NCI-H2081 (cell line): ENCODE measurements around the gene NAPSA.
"Not testable (repeated sequence)": the region's sequence is repeated elsewhere in the genome, so short reads cannot be mapped to it uniquely, and the experiment has no call there.

Experiments
- DNase-seq, 2 experiments: peaks; one replicate each; lab custom pipeline; 2025; lab: John Stamatoyannopoulos, UW

Gene NAPSA

DNA sequence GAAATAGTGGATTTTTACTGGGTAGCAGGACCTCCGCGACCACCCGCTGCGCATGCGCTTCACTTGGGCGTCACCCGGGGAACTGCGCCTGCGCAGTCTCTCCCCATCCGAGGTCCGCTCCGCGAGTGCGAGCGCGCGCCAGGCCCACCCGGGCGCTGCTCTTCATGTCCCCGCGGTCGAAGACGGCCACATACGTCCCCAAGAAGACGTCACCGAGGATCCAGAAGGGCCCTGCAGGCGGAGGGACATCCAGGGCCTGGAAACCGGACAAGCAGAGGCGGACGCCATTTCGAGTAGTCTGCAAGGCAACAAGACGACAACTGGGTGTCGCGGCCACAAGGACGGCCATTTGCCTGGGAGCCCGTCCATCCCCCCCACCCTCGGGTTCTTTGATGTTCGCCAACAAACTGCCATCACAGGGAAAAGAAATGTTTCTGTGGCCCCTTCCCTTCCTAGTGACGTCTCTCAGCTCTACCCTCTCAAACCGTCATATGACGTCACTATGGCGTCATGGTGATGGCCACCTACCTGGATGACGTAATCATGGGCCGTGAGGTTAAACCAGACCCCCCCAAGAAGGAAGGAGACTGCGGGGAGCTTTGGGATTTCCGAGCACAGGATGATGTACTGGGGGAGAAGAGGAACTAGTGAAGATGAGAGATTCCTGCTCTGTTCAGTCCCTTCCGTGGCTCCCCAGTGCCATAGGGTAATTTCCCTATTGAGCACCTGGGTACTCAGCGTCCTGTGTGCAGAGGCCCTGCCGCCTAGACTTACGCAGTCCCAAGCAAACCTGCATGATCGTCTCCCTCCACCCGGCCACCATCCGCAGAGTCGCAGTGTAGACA is 6.7 kb downstream of the NAPSA start:
- peak; percentile 25 to 58 for DNase-seq

GRCh38 chr19:50357178-50358100 is 8.0 kb downstream of the NAPSA start:
- peak; percentile 56 to 62 for DNase-seq

DNA sequence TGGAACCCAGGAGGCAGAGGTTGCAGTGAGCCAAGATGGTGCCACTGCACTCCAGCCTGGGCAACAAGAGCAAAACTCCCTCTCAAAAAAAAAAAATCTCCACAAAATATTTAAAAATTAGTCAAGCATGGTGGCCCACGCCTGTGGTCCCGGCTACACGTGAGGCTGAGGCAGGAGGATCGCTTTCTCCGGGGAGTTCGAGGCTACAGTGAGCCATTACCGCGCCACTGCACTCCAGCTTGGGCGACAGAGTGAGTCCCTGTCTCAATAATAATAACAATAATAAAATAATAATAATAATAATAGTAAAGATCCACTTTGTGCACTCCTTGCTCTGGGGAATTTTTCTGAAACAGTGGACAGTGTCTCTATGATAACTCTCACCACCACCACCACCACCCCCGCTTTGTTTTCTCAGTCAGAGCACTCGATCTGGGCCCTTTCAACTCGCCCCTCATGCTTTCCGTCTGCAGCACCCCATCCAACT is 8.7 kb downstream of the NAPSA start:
- no peak for DNase-seq

GRCh38 chr19:50353487-50353880 is 12.0 kb downstream of the NAPSA start:
- DNase-seq, result not testable (repeated sequence)

GRCh38 chr19:50352242-50352641 is 13.2 kb downstream of the NAPSA start:
- DNase-seq, result no peak

DNA sequence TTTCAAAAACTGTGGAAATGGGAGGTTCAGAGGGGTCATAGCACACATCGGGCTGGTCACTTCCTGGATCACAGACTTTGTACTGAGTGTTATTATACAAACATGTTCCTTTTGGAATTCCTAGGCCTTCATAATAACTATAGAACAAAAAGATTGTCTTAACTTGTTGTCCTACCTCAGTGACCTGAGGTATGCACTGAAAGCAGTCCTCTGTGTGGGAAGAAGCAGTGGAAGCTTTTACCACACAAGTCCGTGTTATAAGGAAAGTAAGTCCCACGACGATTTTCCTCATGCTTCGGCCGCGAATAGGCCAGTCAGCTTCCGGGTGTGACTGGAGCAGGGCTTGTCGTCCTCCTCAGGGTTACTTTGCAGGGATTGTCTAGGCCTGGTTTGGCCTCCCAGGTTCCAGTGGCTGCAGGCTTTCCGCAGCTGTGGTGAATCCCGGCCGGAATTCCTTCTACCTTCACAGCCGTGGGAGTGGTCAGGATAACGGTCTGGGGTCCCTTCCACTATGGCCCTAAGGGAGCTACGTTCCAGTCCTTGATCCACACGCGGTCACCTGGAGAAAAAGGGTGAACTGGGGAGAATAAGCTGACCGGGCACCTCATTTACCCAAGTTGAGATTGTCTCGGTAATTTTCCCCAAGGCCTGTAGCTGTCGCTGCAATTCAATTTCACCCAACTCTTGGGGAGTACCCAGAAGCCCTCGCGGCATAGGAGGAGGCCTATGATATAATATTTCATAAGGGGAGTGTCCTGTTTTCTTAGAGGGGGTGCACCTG is 16.0 kb downstream of the NAPSA start:
- no peak for DNase-seq

GRCh38 chr19:50347089-50347581 is 18.3 kb downstream of the NAPSA start:
- DNase-seq, result not testable (repeated sequence)

DNA sequence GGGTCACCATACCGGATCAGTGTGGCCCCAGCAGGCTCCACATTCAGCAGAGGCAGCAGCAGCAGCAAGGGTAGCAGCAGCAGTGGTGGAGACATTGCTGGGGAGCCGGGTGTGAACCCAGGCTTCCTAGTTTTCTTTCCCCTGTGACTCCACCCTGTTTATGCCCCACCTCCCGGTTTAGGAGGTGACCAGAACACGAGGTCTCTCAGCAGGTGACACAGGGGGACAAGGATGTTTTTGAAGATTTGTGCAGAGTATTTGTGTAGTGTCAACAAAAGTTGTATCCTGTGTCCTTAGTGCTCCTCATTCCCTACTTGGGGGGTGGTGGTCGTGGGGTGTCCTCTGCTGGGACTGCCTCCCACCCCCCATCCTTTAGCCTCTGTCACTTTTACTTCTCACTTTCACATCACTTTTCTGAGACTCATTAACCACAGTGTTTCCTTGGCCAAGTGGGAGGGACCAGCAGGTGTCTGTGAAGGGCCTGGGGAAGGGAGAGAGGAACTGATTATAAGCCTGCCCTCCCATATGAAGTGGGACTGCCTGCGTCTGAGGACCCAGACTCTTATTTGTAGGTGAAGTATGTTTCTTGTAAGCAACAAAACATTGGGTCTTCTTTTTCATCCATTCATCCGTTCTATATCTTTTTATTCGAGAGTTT is 20.6 kb downstream of the NAPSA start:
- no peak for DNase-seq

GRCh38 chr19:50341091-50341564 is 24.3 kb downstream of the NAPSA start:
- DNase-seq, result no peak

- no peak for DNase-seq
Measured at GRCh38 chr19:50340331-50340730, 25.1 kb downstream of the NAPSA start.

DNA sequence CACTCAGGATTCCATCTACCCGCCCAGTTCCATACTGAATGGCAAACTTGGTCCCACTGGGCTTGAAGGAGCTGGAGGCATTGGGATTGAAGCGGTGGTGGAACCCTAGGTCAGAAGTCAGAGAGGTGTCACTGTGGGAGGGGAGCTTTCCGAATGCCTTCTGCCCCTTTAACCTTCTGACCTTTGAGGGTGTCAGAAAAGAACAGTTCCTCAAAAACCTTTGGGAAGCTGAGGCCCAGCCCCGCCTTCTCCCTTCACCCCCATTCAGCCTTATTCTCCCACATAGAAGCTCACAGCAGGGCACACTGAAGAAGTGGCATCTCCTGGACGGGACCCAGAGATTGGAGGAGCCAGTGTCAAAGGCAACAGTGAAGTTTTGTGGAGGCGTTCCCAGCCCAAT is 28.4 kb downstream of the NAPSA start:
- not testable (repeated sequence) for DNase-seq

DNA sequence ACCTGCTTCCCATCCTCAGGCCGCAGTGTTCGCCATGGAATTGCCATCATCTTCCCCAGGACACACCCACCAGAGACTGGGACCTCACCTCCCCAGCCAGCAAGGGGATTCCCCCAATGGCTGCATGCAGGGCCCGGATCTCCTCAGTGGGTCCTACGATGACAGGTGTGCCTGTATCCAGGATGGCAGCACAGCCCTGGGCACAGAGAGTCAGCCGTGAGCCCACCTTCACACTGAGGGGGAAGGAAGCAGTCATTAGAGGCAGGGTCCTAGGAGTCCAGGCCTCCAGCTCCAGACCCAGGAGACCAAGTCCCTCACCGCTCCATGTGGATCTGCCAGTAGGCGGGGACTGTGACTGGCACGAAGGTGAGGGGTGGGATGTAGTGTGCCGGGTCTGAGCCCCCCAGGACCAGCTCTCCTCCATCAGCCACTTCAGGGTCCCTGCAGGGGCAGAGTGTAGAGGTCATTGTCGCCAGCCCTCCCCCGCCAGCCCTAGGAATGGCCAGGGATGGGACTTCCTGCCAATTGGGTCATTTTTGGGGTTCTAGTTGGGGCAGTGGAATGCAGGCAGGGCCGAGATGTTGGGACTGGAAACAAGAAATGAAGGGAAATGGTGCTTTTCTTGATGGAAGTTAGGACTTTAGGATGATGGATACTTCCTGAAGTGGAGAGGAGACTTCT is 30.6 kb downstream of the NAPSA start:
- DNase-seq, result no peak

GRCh38 chr19:50333737-50334617 is 31.5 kb downstream of the NAPSA start:
- DNase-seq, result peak; percentile 62 to 68

- peak; percentile 62 to 68 for DNase-seq
Measured at GRCh38 chr19:50333235-50333736, 32.2 kb downstream of the NAPSA start.

DNA sequence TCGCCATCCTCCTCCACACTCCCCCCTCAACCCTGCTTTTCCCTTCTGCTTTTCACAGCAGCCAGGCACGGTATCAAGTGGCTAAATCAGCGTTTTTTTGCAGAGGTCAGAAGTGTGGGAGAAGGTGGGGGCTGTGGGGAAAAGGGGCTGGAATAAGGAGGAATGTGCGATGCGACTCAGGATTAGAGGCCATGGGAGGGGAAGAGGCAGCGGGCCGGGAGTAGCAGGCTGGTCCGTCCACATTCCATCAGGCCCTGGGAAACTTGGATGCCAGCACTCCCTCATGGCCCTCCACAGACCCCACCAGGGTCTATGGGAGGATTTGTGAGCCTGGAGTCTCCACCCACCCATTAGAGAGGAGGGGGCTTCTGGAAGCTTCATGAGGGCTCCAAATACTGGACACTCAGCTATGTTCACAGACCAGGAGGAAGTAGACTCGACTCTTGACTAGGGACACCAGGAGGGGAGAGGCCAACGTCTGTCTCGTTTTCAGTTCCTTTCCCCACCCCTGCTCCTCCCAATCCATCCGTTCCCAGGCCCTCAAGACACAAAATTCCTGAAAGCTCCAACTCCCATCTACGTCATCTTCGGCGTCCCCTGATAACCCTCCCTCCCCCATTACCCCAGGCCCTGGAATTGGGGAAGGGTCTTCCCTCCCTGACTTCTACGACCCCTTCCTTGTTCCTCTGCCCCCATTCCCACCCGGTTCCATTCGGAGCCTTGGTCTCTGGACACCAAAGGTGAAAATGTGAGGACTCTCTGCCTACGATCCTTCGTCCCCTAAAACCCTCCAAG is 33.0 kb downstream of the NAPSA start:
- no peak for DNase-seq

- no peak for DNase-seq
Measured at GRCh38 chr19:50331994-50332243, 33.5 kb downstream of the NAPSA start.

DNA sequence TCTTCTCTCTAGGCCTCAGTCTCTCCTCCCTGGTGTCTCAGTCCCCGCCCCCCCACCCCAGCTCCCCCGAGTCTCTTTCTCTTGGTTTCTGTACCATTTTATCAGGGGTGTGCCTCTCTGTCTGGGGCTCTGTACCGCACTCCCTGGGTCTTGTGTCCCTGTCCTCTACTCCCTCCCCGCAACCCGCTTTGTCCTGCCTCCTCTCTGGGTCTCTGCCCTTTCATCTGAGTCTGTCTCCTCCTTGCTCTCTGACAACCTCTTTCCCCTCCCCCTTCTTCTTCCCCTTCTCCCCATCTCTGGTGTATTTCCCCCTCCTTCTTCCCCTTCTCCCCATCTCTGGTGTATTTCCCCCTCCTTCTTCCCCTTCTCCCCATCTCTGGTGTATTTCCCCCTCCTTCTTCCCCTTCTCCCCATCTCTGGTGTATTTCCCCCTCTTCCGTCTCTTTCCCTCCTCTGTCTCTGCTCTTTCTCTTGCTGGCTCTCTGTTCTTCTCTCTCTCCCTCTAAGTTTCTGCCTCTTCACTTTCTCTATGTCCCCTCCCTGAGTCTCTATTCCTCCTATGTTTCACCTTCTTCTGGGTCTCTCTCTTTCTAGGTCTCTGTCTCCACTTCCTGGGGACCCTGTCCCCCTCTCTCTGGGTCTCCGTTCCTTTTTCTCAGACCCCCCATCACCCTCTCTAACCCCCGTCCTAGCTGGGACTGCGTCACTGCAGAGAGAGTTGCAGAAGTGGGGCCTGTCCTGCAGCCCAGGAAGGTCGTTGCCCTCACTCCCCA is 34.0 kb downstream of the NAPSA start:
- no peak for DNase-seq
